ENCODE results near the gene C6orf62. TPM values are rescaled to one million over a fixed set of nuclear protein-coding genes. Genes with fewer than 3 reads are reported as not detected.
"Not testable (repeated sequence)": the region's sequence is repeated elsewhere in the genome, so short reads cannot be mapped to it uniquely, and the experiment has no call there.

The C6orf62 gene
- polyA plus RNA-seq, 4 donors, result 34.3 to 83.4 (median 49.5) TPM

- no peak for FAIRE-seq
Measured at GRCh38 chr6:24740861-24741260, 21.9 kb upstream of the C6orf62 start.

GRCh38 chr6:24738741-24739140 is 19.8 kb upstream of the C6orf62 start:
- H3K4me3 ChIP-seq (ENCODE audit: low read depth in 1 of 3, low read length in 3 of 3), result no peak overlapping the region
- no peak for FAIRE-seq
- no peak for DNase-seq
- H3K9me3 ChIP-seq (ENCODE audit: control insufficient read depth in 2 of 2, insufficient read depth in 1 of 2, low read depth in 1 of 2, low read length in 1 of 2), result no peaks in the 10 kb centered on the region
- H3K36me3 ChIP-seq (ENCODE audit: control insufficient read depth in 3 of 3, insufficient read depth in 2 of 3, low read depth in 1 of 3, low read length in 3 of 3), result no peaks in the 10 kb centered on the region
- H3K27ac ChIP-seq (ENCODE audit: low read depth in 1 of 3, low read length in 2 of 3), result no peak overlapping the region
- WGBS, 3 donors, result 46 to 72% (median 70%) methylated on average over 3 of the region's 3 CpGs
- H3K27me3 ChIP-seq (ENCODE audit: control insufficient read depth in 3 of 3, insufficient read depth in 3 of 3, low read length in 3 of 3), result no peaks in the 10 kb centered on the region
- H3K4me1 ChIP-seq (ENCODE audit: control insufficient read depth in 3 of 3, insufficient read depth in 2 of 3, low read depth in 1 of 3, low read length in 2 of 3), result peaks cover 0 to 8% (median 0%) of the 10 kb centered on the region in 3 donors

More at GRCh38 chr6:24740861-24741260, 21.9 kb upstream of the C6orf62 start:
- H3K27me3 ChIP-seq (ENCODE audit: control insufficient read depth in 3 of 3, insufficient read depth in 3 of 3, low read length in 3 of 3), result no peaks in the 10 kb centered on the region
- H3K36me3 ChIP-seq (ENCODE audit: control insufficient read depth in 3 of 3, insufficient read depth in 2 of 3, low read depth in 1 of 3, low read length in 3 of 3), result no peaks in the 10 kb centered on the region
- no peak overlapping the region for H3K4me3 ChIP-seq (ENCODE audit: low read depth in 1 of 3, low read length in 3 of 3)
- DNase-seq, result no peak
- no peaks in the 10 kb centered on the region for H3K9me3 ChIP-seq (ENCODE audit: control insufficient read depth in 2 of 2, insufficient read depth in 1 of 2, low read depth in 1 of 2, low read length in 1 of 2)
- H3K4me1 ChIP-seq (ENCODE audit: control insufficient read depth in 3 of 3, insufficient read depth in 2 of 3, low read depth in 1 of 3, low read length in 2 of 3), result peaks cover 0 to 3% (median 0%) of the 10 kb centered on the region in 3 donors
- no peak overlapping the region for H3K27ac ChIP-seq (ENCODE audit: low read depth in 1 of 3, low read length in 2 of 3)

GRCh38 chr6:24734710-24735109 is 15.8 kb upstream of the C6orf62 start:
- peaks cover 2 to 20% of the 10 kb centered on the region in 2 donors for H3K9me3 ChIP-seq (ENCODE audit: control insufficient read depth in 2 of 2, insufficient read depth in 1 of 2, low read depth in 1 of 2, low read length in 1 of 2)
- 91 to 96% (median 93%) methylated on average over 4 of the region's 4 CpGs for WGBS, 3 donors
- not testable (repeated sequence) for FAIRE-seq; H3K4me1 ChIP-seq (ENCODE audit: control insufficient read depth in 3 of 3, insufficient read depth in 2 of 3, low read depth in 1 of 3, low read length in 2 of 3); DNase-seq; H3K36me3 ChIP-seq (ENCODE audit: control insufficient read depth in 3 of 3, insufficient read depth in 2 of 3, low read depth in 1 of 3, low read length in 3 of 3); H3K27me3 ChIP-seq (ENCODE audit: control insufficient read depth in 3 of 3, insufficient read depth in 3 of 3, low read length in 3 of 3); H3K4me3 ChIP-seq (ENCODE audit: low read depth in 1 of 3, low read length in 3 of 3); H3K27ac ChIP-seq (ENCODE audit: low read depth in 1 of 3, low read length in 2 of 3)

GRCh38 chr6:24734166-24734565 is 15.2 kb upstream of the C6orf62 start:
- no peak overlapping the region for H3K4me3 ChIP-seq (ENCODE audit: low read depth in 1 of 3, low read length in 3 of 3)
- WGBS, 3 donors, result 94 to 98% (median 97%) methylated on average over 1 of the region's 1 CpG
- peaks cover 0 to 8% (median 0%) of the 10 kb centered on the region in 3 donors for H3K4me1 ChIP-seq (ENCODE audit: control insufficient read depth in 3 of 3, insufficient read depth in 2 of 3, low read depth in 1 of 3, low read length in 2 of 3)
- FAIRE-seq, result no peak
- no peaks in the 10 kb centered on the region for H3K27me3 ChIP-seq (ENCODE audit: control insufficient read depth in 3 of 3, insufficient read depth in 3 of 3, low read length in 3 of 3)
- peaks cover 2 to 20% of the 10 kb centered on the region in 2 donors for H3K9me3 ChIP-seq (ENCODE audit: control insufficient read depth in 2 of 2, insufficient read depth in 1 of 2, low read depth in 1 of 2, low read length in 1 of 2)
- no peaks in the 10 kb centered on the region for H3K36me3 ChIP-seq (ENCODE audit: control insufficient read depth in 3 of 3, insufficient read depth in 2 of 3, low read depth in 1 of 3, low read length in 3 of 3)
- DNase-seq, result no peak
- no peak overlapping the region for H3K27ac ChIP-seq (ENCODE audit: low read depth in 1 of 3, low read length in 2 of 3)

- H3K36me3 ChIP-seq (ENCODE audit: control insufficient read depth in 3 of 3, insufficient read depth in 2 of 3, low read depth in 1 of 3, low read length in 3 of 3); FAIRE-seq; H3K27me3 ChIP-seq (ENCODE audit: control insufficient read depth in 3 of 3, insufficient read depth in 3 of 3, low read length in 3 of 3); DNase-seq; H3K27ac ChIP-seq (ENCODE audit: low read depth in 1 of 3, low read length in 2 of 3); H3K4me3 ChIP-seq (ENCODE audit: low read depth in 1 of 3, low read length in 3 of 3): not testable (repeated sequence)
- 87 to 92% (median 89%) methylated on average over 6 of the region's 6 CpGs for WGBS, 3 donors
- Histone ChIP-seq H3K9me3 (ENCODE audit: control insufficient read depth in 2 of 2, insufficient read depth in 1 of 2, low read depth in 1 of 2, low read length in 1 of 2) (peaks cover 2 to 20% of the 10 kb centered on the region in 2 donors), H3K4me1 (ENCODE audit: control insufficient read depth in 3 of 3, insufficient read depth in 2 of 3, low read depth in 1 of 3, low read length in 2 of 3) (peaks cover 0 to 17% (median 0%) of the 10 kb centered on the region in 3 donors)
Measured at GRCh38 chr6:24731456-24732134, 12.6 kb upstream of the C6orf62 start.

GRCh38 chr6:24730653-24731052 is 11.7 kb upstream of the C6orf62 start:
- Histone ChIP-seq H3K9me3 (ENCODE audit: control insufficient read depth in 2 of 2, insufficient read depth in 1 of 2, low read depth in 1 of 2, low read length in 1 of 2) (peaks cover 2 to 20% of the 10 kb centered on the region in 2 donors), H3K4me1 (ENCODE audit: control insufficient read depth in 3 of 3, insufficient read depth in 2 of 3, low read depth in 1 of 3, low read length in 2 of 3) (peaks cover 0 to 12% (median 0%) of the 10 kb centered on the region in 3 donors)
- not testable (repeated sequence) for H3K27me3 ChIP-seq (ENCODE audit: control insufficient read depth in 3 of 3, insufficient read depth in 3 of 3, low read length in 3 of 3); DNase-seq; H3K36me3 ChIP-seq (ENCODE audit: control insufficient read depth in 3 of 3, insufficient read depth in 2 of 3, low read depth in 1 of 3, low read length in 3 of 3); FAIRE-seq; H3K27ac ChIP-seq (ENCODE audit: low read depth in 1 of 3, low read length in 2 of 3); H3K4me3 ChIP-seq (ENCODE audit: low read depth in 1 of 3, low read length in 3 of 3)
- 80 to 93% (median 90%) methylated on average over 3 of the region's 3 CpGs for WGBS, 3 donors

- Histone ChIP-seq H3K9me3 (ENCODE audit: control insufficient read depth in 2 of 2, insufficient read depth in 1 of 2, low read depth in 1 of 2, low read length in 1 of 2) (no peaks in the 10 kb centered on the region), H3K4me1 (ENCODE audit: control insufficient read depth in 3 of 3, insufficient read depth in 2 of 3, low read depth in 1 of 3, low read length in 2 of 3) (peaks cover 0 to 15% (median 0%) of the 10 kb centered on the region in 3 donors), H3K27ac (ENCODE audit: low read depth in 1 of 3, low read length in 2 of 3) (no peak overlapping the region), H3K4me3 (ENCODE audit: low read depth in 1 of 3, low read length in 3 of 3) (no peak overlapping the region), H3K27me3 (ENCODE audit: control insufficient read depth in 3 of 3, insufficient read depth in 3 of 3, low read length in 3 of 3) (no peaks in the 10 kb centered on the region), H3K36me3 (ENCODE audit: control insufficient read depth in 3 of 3, insufficient read depth in 2 of 3, low read depth in 1 of 3, low read length in 3 of 3) (no peaks in the 10 kb centered on the region)
- 81 to 95% (median 94%) methylated on average over 3 of the region's 3 CpGs for whole genome bisulfite sequencing, 3 donors
- DNase-seq, result no peak
- no peak for FAIRE-seq
Measured at GRCh38 chr6:24723270-24723669, 4.3 kb upstream of the C6orf62 start.

GRCh38 chr6:24721461-24722215 is 2.7 kb upstream of the C6orf62 start:
- Histone ChIP-seq H3K9me3 (ENCODE audit: control insufficient read depth in 2 of 2, insufficient read depth in 1 of 2, low read depth in 1 of 2, low read length in 1 of 2) (no peaks in the 10 kb centered on the region), H3K4me1 (ENCODE audit: control insufficient read depth in 3 of 3, insufficient read depth in 2 of 3, low read depth in 1 of 3, low read length in 2 of 3) (peaks cover 0 to 10% (median 0%) of the 10 kb centered on the region in 3 donors), H3K27me3 (ENCODE audit: control insufficient read depth in 3 of 3, insufficient read depth in 3 of 3, low read length in 3 of 3) (no peaks in the 10 kb centered on the region), H3K36me3 (ENCODE audit: control insufficient read depth in 3 of 3, insufficient read depth in 2 of 3, low read depth in 1 of 3, low read length in 3 of 3) (peaks cover 0 to 5% (median 0%) of the 10 kb centered on the region in 3 donors), H3K27ac (ENCODE audit: low read depth in 1 of 3, low read length in 2 of 3) (peak overlapping the region; percentile 90 to 100 (median 97)), H3K4me3 (ENCODE audit: low read depth in 1 of 3, low read length in 3 of 3) (peak overlapping the region; percentile 43 to 53 (median 48))
- DNase-seq (peak in 1 of 2 donors; percentile 93), FAIRE-seq (no peak)
- WGBS, 3 donors, result 4 to 6% (median 6%) methylated on average over 26 of the region's 26 CpGs
